Gastroesophageal sphincter (tissue), 3 donors: ENCODE results near the gene BCL2L1.

Experiments used
- EP300 ChIP-seq: sonication (generic); formaldehyde crosslinking; IDR thresholded peaks from one replicate; pipeline ENCODE4 v1.6.1; 2017; ENCODE audit warnings: antibody characterized with exemption, mild to moderate bottlenecking
- POLR2A ChIP-seq, 2 donors: fragments of 450-650 bp; IDR thresholded peaks; one replicate each; pipeline ENCODE4 v1.6.1; 2017; ENCODE audit warnings: antibody characterized with exemption in 2 of 2, mild to moderate bottlenecking in 2 of 2, moderate library complexity in 1 of 2
- TF ChIP-seq, protein P1 (sequence below), 4 experiments: fragments of 200-600 bp in 2 of 4; fragments of 450-650 bp in 2 of 4; sonication (generic) in 1 of 4; IDR thresholded peaks; one replicate each; pipeline ENCODE4 v1.5.1; 2017 to 2019; ENCODE audit warnings: antibody characterized with exemption in 4 of 4, mild to moderate bottlenecking in 2 of 4, moderate library complexity in 2 of 4

DNA sequence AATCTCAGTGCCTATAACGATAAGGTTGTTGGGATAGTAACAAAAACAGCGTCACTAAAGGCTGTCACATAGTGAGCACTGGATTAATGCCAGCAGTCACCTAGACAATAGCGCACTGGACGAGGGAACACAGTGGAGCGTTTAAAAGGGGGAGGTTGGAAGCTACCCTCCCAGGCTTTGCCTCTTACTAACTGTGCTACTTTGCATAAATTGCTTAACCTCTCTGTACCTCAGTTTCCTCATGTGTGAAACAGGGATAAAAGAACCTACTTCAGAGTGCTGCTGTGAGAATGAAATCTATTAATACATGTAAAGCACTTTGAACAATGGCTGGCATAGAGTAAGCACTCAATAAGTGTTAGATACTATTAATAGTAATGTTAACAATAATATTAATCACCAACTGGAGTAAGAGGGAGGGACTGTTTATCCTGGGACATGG is 10.5 kb downstream of the BCL2L1 start:
- TF ChIP-seq EP300 (no peak), POLR2A (IDR thresholded peaks at IDR 0.05) (no peak)
- TF ChIP-seq, protein P1, sequence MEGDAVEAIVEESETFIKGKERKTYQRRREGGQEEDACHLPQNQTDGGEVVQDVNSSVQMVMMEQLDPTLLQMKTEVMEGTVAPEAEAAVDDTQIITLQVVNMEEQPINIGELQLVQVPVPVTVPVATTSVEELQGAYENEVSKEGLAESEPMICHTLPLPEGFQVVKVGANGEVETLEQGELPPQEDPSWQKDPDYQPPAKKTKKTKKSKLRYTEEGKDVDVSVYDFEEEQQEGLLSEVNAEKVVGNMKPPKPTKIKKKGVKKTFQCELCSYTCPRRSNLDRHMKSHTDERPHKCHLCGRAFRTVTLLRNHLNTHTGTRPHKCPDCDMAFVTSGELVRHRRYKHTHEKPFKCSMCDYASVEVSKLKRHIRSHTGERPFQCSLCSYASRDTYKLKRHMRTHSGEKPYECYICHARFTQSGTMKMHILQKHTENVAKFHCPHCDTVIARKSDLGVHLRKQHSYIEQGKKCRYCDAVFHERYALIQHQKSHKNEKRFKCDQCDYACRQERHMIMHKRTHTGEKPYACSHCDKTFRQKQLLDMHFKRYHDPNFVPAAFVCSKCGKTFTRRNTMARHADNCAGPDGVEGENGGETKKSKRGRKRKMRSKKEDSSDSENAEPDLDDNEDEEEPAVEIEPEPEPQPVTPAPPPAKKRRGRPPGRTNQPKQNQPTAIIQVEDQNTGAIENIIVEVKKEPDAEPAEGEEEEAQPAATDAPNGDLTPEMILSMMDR (IDR thresholded peaks at IDR 0.05), result no peak
